ENCODE data around the gene NOD2. TPM values are rescaled to one million over a fixed set of nuclear protein-coding genes. Genes with fewer than 3 reads are reported as not detected.

NOD2 gene
- total and polyA plus RNA-seq, 2 of the 13 experiments (the other 11 are each of a cell fraction or from before 2014, with no cell fraction given) = 0.27 to 0.81 TPM

- 0 out of 2 replicates have a peak, but pooled peaks have one; percentile 1 for TF ChIP-seq ZBTB40 (IDR thresholded peaks at IDR 0.05)
- no peak for TF ChIP-seq ZBTB40 (CRISPR knock-in tag; IDR thresholded peaks at IDR 0.05)
Observed at GRCh38 chr16:50692644-50692998, 785 bp upstream of the NOD2 start (continued).

- Histone ChIP-seq H3K9ac (ENCODE audit: insufficient read depth, low read depth, low read length) (no peak overlapping the region), H4K20me1 (ENCODE audit: insufficient read depth, low read length) (no peaks in the 10 kb centered on the region), H3K9me3 (ENCODE audit: low read length) (no peaks in the 10 kb centered on the region), H3K36me3 (replicated peaks in 1 of 2; ENCODE audit: control insufficient read depth in 1 of 2, insufficient read depth in 2 of 2, low read length in 2 of 2) (no peaks in the 10 kb centered on the region), H3K79me2 (ENCODE audit: insufficient read depth, low read length) (no peaks in the 10 kb centered on the region), H3K4me3 (replicated peaks in 1 of 3; ENCODE audit: insufficient read depth in 1 of 3, low read depth in 2 of 3, low read length in 3 of 3) (peak overlapping the region in 1 of 3 experiments; percentile 69; a peak in 1 of 6 replicates), H3K27me3 (ENCODE audit: control insufficient read depth in 1 of 2, insufficient read depth in 2 of 2, low read length in 2 of 2) (peaks cover 6 to 34% of the 10 kb centered on the region in 2 experiments; a peak in 4 of 5 replicates), H2AFZ (ENCODE audit: low read length) (no peak overlapping the region), H3K27ac (ENCODE audit: extremely low read length, insufficient read depth, low read length) (no peak overlapping the region), H3K4me2 (ENCODE audit: low read depth, low read length) (peak overlapping the region; percentile 71; the same call in 1 of the 2 replicates), H3K4me1 (ENCODE audit: insufficient read depth, low read length) (peaks cover 63% of the 10 kb centered on the region)
- CTCF ChIA-PET (ENCODE audit: low intra/inter-chr PET ratio, low total read pairs) = no interaction called here
- POLR2A ChIA-PET = interaction anchor here (1.5 kb wide), 1 partner anchor 26 kb away, joined by 3 read pairs; no protein-coding TSS in a partner anchor
- in situ Hi-C loops (cut with HindIII; ENCODE audit: extremely low pct_ligation_motif_present, low pct_unique_long_range_greater_than_20kb) (no loop called here), intact Hi-C loops (cut with micrococcal nuclease; ENCODE audit: unreplicated experiment) (no loop called here)
- DNase-seq (ENCODE audit: low spot score) = no peak
- no peak for ATAC-seq
- BruUV-seq (replicated peaks) = no TSS peak
- no peak for TF ChIP-seq DR1 (CRISPR knock-in tag; IDR thresholded peaks at IDR 0.05)
- 0 out of 2 replicates have a peak, but pooled peaks have one; percentile 26 for TF ChIP-seq ZNF333 (CRISPR knock-in tag; IDR thresholded peaks at IDR 0.05; ENCODE audit: borderline replicate concordance)
- FAIRE-seq = no peak
- WGBS (ENCODE audit: low lambda C conversion rate) = 63% methylated on average over 1 of the region's 2 CpGs
Observed at GRCh38 chr16:50694206-50694605, 800 bp downstream of the NOD2 start.

All from HepG2 (cell line).